ENCODE data around the gene KCNJ12.
"Not testable (repeated sequence)": the region's sequence is repeated elsewhere in the genome, so short reads cannot be mapped to it uniquely, and the experiment has no call there.

Gene KCNJ12

DNA sequence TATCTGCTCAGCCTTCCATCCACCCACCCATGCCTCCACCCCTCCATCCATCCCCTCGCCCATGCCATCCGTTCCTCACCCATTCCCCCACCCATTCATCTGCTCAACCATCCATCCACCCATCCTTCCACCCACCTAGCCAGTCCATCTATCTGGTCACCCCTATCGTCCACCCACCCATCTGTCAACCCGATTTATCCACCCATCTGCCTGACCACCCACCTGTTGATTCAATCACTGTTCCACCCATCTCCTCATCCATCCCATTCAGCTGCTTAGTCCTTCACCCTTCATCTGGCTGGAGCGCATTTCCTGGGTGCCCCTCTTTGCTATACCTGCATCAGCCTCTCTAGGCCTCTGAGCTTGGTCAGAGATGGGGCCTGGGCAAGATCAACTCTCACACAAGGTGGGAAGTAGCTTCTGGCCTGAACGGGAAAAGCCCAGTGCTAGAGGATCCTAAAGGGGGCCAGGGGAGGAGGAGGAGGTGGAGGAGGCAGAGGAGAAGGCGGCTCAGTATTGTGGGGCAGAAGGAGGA is 32.7 kb downstream of the KCNJ12 start:
- DNase-seq: not testable (repeated sequence)

GRCh38 chr17:21409388-21409787 is 33.2 kb downstream of the KCNJ12 start:
- DNase-seq: not testable (repeated sequence)

DNA sequence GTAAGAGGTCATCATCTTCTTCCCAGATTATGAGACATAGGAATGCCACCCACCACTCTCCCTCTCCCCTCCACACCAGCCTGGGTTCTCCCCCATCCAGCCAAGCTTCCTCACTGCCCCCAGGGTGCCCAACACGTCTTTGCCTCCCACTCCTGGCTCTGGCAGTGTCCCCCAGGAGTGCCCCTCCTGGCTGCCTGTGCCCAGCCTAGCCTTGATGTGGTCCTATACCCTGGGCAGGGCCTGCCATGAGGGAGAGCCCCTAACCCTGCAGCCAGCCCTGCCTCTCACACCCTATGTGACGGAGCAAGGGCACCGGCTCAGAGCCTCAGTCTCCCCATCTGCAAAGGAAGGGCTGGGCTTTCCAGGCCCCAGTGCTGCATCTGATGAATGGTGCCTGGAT is 33.8 kb downstream of the KCNJ12 start:
- DNase-seq: not testable (repeated sequence)

DNA sequence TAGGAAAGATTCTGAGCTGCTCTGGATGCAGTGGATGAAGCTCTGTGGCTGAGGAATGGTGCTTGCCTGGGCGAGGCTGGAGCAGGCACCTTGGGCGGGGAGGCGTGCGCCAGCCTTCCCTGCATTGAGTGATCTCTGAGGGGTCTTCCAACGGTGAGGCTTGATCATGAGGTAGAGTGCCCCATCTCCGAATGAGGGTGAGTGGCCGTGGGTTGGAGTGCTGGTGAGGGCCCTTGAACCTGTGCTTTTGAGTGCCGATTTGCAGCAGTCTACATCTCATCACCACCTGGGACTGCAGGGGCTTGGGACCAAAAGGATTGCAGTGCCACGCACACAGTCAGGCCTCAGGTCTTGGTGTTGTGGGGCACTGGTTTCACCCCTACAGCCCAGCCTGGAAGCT is 34.2 kb downstream of the KCNJ12 start:
- not testable (repeated sequence) for DNase-seq

DNA sequence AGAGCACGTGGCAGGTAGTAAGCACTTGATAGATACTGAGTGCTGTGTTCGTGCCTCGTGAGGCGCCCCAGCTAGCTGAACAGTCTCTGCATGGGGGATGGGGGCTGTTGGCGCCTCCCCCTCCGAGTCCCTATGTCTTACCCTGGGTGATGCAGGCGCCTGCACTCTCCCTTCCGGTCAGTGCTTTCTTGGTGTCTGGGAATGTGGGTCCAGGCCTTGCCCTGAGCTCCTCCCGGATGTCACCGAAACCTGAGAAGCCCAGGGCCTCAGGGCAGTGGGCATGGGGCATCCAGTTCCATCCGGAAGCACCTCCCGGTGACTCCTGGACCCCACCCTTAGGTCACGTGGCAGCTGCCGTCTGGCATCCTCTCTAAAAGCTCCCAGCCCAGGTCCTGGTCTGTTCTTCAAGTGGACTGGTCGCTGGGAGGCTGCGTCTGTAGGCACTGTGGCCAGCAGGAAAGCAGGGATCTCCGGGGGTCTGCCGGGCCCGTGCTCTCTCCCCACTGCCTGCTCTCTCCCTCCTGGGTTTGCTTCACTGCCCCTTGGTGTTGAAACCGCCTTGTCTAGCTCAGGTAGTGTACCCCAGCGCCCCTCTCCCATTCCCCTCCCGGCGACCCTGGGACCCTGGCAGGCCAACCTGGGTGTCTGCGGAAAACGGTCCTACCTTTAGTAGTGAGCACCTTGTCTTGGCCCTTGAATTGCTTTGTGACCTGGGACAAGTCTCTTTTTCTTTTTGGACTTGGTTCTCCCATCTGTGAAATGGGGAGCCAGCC is 34.9 kb downstream of the KCNJ12 start:
- DNase-seq: not testable (repeated sequence)

- not testable (repeated sequence) for DNase-seq
Measured at GRCh38 chr17:21411679-21412205, 35.6 kb downstream of the KCNJ12 start.

- not testable (repeated sequence) for DNase-seq
Measured at GRCh38 chr17:21412207-21412681, 36.1 kb downstream of the KCNJ12 start.

DNA sequence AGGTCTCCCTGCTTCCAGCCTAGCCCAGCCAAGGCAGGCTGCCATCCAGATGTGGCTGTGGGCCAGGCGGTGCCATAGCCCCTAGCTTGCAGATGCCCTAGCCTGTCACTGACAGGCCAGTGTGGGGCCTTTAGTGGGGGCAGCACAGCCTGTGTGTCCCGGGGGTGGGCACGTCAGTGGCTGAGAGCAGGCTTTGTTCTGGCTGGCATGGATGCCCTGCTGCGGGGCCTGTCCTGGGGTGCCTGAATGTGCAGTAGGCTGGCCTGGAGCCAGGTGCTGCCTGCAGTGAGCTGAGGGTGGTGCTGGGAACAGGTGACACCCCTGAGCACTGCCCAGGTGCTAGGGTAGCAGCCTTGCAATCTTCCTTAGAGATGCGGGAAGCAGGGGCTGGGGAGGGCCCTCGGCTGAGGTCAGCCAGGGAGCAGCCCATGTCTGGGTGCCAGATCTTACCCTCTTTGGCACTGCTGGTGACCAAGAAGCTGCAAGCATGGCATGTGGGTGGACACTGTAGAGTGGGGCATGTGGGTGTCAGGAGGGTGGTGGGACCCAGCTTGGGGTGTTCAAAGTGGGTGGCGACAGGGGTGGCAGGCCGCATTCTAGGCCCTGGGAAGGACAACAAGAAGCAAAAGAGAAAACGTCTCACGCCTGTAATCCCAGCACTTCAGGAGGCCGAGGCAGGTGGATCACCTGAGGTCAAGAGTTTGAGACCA is 37.6 kb downstream of the KCNJ12 start:
- not testable (repeated sequence) for DNase-seq

GRCh38 chr17:21414616-21415015 is 38.5 kb downstream of the KCNJ12 start:
- not testable (repeated sequence) for DNase-seq

GRCh38 chr17:21415166-21415990 is 39.2 kb downstream of the KCNJ12 start:
- DNase-seq: not testable (repeated sequence)

DNA sequence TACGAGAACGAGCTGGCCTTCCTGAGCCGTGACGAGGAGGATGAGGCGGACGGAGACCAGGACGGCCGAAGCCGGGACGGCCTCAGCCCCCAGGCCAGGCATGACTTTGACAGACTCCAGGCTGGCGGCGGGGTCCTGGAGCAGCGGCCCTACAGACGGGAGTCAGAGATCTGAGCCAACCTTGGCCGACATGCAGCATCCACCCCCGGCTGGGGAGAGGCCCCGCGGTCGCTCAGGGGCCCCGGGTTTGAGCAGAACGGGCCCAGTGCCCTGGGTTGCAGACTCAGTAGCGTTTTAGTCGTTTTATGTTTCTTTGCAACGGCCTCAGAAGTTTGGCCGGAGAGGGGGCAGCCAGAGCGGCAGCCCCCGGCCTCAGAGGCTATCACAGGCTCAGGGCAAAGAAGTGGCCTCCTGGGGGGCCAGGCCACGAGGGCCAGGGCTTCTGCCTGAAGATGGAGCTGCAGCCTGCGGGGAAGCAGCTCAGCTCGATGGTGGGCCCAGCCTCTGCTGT is 40.4 kb downstream of the KCNJ12 start:
- DNase-seq: not testable (repeated sequence)

- not testable (repeated sequence) for DNase-seq
Measured at GRCh38 chr17:21417349-21417748, 41.2 kb downstream of the KCNJ12 start.

DNA sequence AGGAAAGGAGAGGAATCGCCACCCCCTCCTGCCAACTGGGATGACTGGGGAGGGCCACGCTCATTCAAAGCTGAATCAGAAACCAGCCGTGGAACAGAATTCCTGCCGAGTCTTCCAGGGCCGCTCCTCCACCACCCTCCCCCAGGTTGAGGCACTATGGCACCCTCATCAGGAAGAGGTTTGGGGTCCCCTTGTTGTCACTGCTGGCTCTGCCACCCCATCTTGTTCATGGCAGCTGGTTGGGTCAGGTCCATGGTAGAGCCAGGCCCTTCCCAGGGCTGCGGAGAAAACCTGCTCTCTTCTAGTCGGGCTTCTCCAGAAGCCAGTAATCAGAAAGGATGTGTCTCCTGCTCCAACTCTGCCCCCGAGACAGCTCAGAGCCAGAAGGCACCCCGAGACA is 41.8 kb downstream of the KCNJ12 start:
- DNase-seq: no peak

DNA sequence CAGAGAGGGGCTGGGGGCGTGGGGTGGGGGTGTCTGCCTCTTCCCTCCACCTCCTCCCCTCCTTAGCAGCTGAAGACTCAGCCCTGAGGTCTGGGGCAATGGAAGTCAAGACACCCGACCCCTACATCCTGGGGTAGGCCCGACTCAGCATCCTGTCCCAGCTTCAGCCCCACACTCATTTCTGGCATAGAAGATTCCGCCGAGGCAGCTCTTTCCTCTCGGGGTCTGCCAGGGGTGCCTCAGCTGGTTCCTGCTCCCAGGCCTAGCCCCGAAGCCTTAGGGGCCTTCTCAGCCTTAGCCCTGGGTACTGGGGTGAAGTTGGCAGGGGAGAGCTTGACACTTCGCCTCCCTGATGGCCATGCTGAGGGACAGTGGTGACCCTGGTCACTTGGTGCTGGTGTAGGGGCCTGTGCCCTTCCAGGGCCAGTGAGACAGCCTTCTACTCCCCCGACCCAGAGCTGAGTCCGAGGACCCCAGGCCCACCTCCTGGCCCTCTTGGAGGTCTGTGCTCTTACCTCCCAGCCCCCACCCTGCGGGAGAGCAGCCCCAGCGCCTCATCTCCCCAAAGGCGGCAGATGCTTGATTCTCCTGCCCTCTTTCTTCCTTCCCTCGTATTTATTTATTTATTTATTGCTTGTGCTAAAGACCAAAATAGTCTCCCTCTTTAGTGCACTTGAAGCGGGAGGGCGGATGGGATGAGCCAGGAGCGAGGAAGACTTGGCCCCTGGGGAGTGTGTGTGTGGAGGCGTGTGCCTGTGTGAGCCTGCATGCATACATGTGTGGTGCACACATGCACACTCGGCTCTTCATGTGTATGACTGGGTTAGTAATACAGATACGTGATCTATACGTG is 42.5 kb downstream of the KCNJ12 start:
- no peak for DNase-seq

DNA sequence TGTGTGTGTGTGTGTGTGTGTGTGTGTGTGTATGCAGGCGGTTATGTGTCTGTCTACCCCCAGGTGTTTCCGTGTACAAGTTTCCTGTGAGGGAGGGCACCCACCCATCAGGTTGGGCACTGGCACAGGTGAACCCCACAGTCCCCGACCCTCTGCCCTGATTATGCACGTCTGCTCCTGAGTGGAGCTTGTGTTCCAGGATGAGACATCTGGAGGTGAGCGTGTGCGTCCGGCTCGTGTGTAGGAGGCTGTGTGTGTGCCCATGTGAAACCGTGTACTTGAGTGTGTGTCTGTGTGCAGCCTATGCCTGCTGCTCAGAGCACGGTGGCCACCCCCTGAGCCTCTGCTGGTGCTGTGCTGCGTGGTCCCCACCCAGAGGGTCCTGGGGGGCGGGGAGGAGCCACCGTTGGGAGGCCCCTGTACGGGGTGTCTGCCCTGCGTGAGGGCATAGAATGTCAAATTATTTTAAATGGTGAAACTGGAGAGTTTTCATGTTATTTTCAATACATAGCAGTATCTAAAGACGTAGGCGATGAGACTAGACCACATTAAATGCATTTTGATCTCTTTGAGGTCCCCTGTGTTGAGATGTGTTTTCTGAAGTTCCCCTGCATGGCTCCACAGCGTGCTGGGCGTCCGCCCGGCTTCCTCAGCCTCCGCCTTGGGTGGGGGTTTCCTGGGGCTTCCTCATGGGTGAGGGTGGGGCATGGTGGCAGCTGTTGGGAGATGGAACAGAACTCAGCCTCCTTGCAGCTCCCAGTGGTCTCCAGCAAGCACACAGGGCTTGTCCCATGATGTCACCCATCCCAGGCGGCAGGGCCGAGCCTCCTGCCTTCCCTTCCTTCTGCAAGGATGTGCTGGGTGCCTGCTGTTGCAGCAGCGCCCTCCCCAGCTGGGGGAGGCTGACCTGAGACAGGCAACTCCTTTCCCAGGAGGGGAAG is 43.4 kb downstream of the KCNJ12 start:
- DNase-seq: peak; percentile 48

- DNase-seq: not testable (repeated sequence)
Measured at GRCh38 chr17:21420503-21421090, 44.4 kb downstream of the KCNJ12 start.

DNA sequence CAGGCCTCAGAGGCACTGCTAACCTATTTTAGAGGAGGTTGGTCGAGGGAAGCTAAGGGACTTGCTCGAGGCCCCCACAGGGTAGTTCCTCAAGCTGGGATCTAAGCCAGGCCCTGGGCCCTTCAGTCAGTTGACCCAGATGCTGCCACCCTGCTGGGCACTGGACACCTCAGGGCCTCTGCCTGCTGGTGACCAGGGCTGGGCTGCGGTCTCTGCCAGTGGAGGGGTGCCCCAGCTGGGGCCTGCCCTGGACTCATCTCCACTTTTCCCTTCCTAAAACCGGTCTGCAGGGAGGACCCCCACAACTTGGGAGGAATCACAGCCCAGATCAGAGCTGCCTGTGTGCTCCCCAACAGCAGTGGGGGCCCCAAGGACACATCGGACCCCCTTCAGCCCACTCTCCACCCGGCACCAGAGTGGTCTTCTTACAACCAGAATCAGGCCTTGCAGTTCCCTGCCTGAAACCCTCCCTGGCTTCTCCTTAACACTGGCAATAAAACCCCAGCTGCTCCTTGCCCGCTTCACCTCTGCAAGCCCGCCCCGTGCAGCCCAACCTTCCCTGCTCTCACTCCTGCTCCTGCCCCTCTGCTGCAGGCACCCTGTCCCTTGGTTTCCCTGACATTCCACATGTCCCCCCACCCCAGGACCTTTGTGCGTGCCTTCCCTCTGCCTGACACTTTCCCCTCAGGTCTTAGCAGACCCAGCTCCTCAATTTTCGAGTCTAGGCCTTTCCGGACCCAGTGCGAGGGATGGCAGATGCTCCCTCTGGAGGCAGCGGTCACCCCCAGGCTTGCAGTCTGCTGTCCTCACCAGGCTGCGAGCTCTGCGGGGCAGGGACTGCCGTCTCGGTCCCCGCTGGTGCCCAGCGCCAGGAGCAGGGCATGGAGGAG is 45.5 kb downstream of the KCNJ12 start:
- DNase-seq: not testable (repeated sequence)

DNA sequence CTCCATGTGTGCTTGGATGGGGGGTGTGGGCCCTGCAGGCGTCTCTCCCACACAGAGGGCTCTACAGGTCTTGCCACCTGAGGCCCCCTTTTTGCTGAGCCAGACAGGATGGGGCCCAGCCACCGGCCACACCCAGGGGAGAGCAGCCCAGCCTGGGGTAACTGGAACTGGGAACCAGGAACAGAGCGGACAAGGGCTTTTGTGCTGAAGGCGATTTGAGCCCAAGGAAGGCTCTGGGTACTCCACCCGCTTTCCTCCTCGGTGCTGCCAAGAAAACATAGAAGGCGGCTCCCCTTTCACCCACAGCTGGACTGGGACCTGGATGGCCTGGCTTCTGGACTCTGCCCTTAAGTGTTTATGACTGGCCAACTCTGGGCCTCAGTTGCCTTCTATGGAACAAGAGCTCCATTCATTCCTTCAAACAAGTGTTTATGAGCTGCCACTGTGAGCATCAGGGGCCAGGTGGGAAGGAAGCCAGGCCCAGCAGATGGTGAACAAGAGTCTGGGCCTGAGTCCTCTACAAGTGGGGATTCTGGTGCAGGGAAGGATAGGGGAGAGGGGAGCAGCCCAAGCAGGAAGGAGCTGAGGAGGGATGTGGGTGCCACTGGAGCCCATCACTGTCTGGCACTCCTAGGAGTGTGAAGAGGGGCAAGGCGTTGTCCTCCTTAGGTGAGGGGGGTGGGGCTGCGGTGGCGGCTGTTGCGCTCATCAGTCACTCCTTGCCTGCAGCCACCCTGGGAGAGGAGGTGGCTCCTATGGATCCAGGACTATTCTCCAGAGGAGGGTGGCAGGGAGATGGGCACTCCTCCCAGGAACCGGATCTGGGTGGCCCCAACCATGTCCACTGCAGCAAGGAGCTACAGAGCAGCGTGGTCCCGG is 46.4 kb downstream of the KCNJ12 start:
- not testable (repeated sequence) for DNase-seq
